ENCODE measurements around the gene FN1. TPM values are rescaled to one million over a fixed set of nuclear protein-coding genes. Genes with fewer than 3 reads are reported as not detected.
A peak's percentile ranks its signal among the peaks of the same experiment; 100 is the strongest.

Gene FN1
- total and polyA plus RNA-seq, 3 donors from 2014 or later: 36.8 to 245 (median 66.3) TPM

GRCh38 chr2:215465256-215465655 lies 29.4 kb upstream of the FN1 start:
- H3K9me3 ChIP-seq: no peaks in the 10 kb centered on the region
- WGBS, 2 donors: 73 to 97% methylated on average over 2 of the region's 2 CpGs
- peaks cover 17% of the 10 kb centered on the region for H3K4me1 ChIP-seq
- no peaks in the 10 kb centered on the region for H3K27me3 ChIP-seq
- no peak for DNase-seq
- H3K4me3 ChIP-seq: no peak overlapping the region
- intact Hi-C loops (cut with DNase I; ENCODE audit: low total_unique reads): no loop called here
- H3K36me3 ChIP-seq (ENCODE audit: low read depth, missing control alignments): no peaks in the 10 kb centered on the region
- H3K27ac ChIP-seq: no peak overlapping the region
- TF ChIP-seq CTCF (IDR thresholded peaks at IDR 0.05) (no peak), POLR2A (IDR thresholded peaks at IDR 0.05) (no peak)

GRCh38 chr2:215461836-215462532 lies 26.1 kb upstream of the FN1 start:
- no peak for DNase-seq
- intact Hi-C loops (cut with DNase I; ENCODE audit: low total_unique reads): no loop called here
- WGBS, 2 donors: 61 to 72% methylated on average over 5 of the region's 5 CpGs
- no peaks in the 10 kb centered on the region for H3K36me3 ChIP-seq (ENCODE audit: low read depth, missing control alignments)
- H3K9me3 ChIP-seq: no peaks in the 10 kb centered on the region
- H3K27me3 ChIP-seq: no peaks in the 10 kb centered on the region
- H3K4me1 ChIP-seq: peaks cover 22% of the 10 kb centered on the region
- TF ChIP-seq CTCF (IDR thresholded peaks at IDR 0.05): no peak
- TF ChIP-seq POLR2A (IDR thresholded peaks at IDR 0.05): no peak
- H3K4me3 ChIP-seq: no peak overlapping the region
- no peak overlapping the region for H3K27ac ChIP-seq

- TF ChIP-seq CTCF (IDR thresholded peaks at IDR 0.05) (no peak), POLR2A (IDR thresholded peaks at IDR 0.05) (no peak)
- 37 to 46% methylated on average over 4 of the region's 4 CpGs for WGBS, 2 donors
Observed at GRCh38 chr2:215460682-215461382, 25.0 kb upstream of the FN1 start.

GRCh38 chr2:215455958-215456357 lies 20.1 kb upstream of the FN1 start:
- DNase-seq: no peak
- TF ChIP-seq POLR2A (IDR thresholded peaks at IDR 0.05) (no peak), CTCF (IDR thresholded peaks at IDR 0.05) (no peak)
- 59 to 71% methylated on average over 3 of the region's 3 CpGs for WGBS, 2 donors
- Histone ChIP-seq H3K4me3 (no peak overlapping the region), H3K9me3 (no peaks in the 10 kb centered on the region), H3K27ac (no peak overlapping the region), H3K27me3 (no peaks in the 10 kb centered on the region), H3K4me1 (peaks cover 9% of the 10 kb centered on the region), H3K36me3 (ENCODE audit: low read depth, missing control alignments) (no peaks in the 10 kb centered on the region)
- intact Hi-C loops (cut with DNase I; ENCODE audit: low total_unique reads): no loop called here

More at GRCh38 chr2:215460682-215461382, 25.0 kb upstream of the FN1 start:
- H3K27ac ChIP-seq: peak overlapping the region; percentile 18 to 22
- no peak overlapping the region for H3K4me3 ChIP-seq
- no peak for DNase-seq
- intact Hi-C loops (cut with DNase I; ENCODE audit: low total_unique reads): no loop called here
- peaks cover 22% of the 10 kb centered on the region for H3K4me1 ChIP-seq
- H3K27me3 ChIP-seq: no peaks in the 10 kb centered on the region
- H3K9me3 ChIP-seq: no peaks in the 10 kb centered on the region
- no peaks in the 10 kb centered on the region for H3K36me3 ChIP-seq (ENCODE audit: low read depth, missing control alignments)

Measured in testis (tissue), 3 donors.